Umbilical cord (tissue), 2 donors: ENCODE results near the gene DOCK2. TPM values are rescaled to one million over a fixed set of nuclear protein-coding genes. Genes with fewer than 3 reads are reported as not detected.

Source experiments
- DNase-seq: peaks from one replicate; pipeline ENCODE4 v3.0.0-alpha.2; 2015; ENCODE audit warnings: low spot score
- total RNA-seq: library from RNA; depleted of rRNA; stranded (reverse); fragments of >200 nt; gene quantifications from one replicate; pipeline ENCODE4 v1.2.3, GENCODE V29; 2014; ENCODE audit warnings: low replicate concordance; ENCODE audit not compliant: insufficient read depth

Gene DOCK2
- total RNA-seq, 1 donor from 2014 or later = 72.5 TPM

- no peak for DNase-seq
Measured at GRCh38 chr5:170055606-170056005, 418.5 kb downstream of the DOCK2 start.

- no peak for DNase-seq
Measured at GRCh38 chr5:170056561-170057267, 419.6 kb downstream of the DOCK2 start.

GRCh38 chr5:170057311-170057710, 420.2 kb downstream of the DOCK2 start:
- DNase-seq = no peak

GRCh38 chr5:170059221-170059620, 422.1 kb downstream of the DOCK2 start:
- no peak for DNase-seq

- no peak for DNase-seq
Measured at GRCh38 chr5:170067152-170067551, 430.1 kb downstream of the DOCK2 start.

GRCh38 chr5:170067574-170068170, 430.6 kb downstream of the DOCK2 start:
- DNase-seq = no peak

GRCh38 chr5:170069512-170069911, 432.4 kb downstream of the DOCK2 start:
- DNase-seq = no peak

- DNase-seq = peak; percentile 23
Measured at GRCh38 chr5:170070556-170071412, 433.7 kb downstream of the DOCK2 start.

- DNase-seq = no peak
Measured at GRCh38 chr5:170071748-170072147, 434.7 kb downstream of the DOCK2 start.

- DNase-seq = no peak
Measured at GRCh38 chr5:170075696-170076095, 438.6 kb downstream of the DOCK2 start.

- peak; percentile 28 for DNase-seq
Measured at GRCh38 chr5:170076211-170076610, 439.1 kb downstream of the DOCK2 start.

GRCh38 chr5:170076739-170077138, 439.7 kb downstream of the DOCK2 start:
- no peak for DNase-seq

- no peak for DNase-seq
Measured at GRCh38 chr5:170077526-170077925, 440.5 kb downstream of the DOCK2 start.

GRCh38 chr5:170078458-170078857, 441.4 kb downstream of the DOCK2 start:
- no peak for DNase-seq

GRCh38 chr5:170078931-170079330, 441.9 kb downstream of the DOCK2 start:
- DNase-seq = no peak

- no peak for DNase-seq
Measured at GRCh38 chr5:170080217-170080616, 443.1 kb downstream of the DOCK2 start.

- DNase-seq = no peak
Measured at GRCh38 chr5:170080786-170081445, 443.8 kb downstream of the DOCK2 start.

GRCh38 chr5:170081616-170082015, 444.5 kb downstream of the DOCK2 start:
- DNase-seq = no peak

GRCh38 chr5:170082701-170083100, 445.6 kb downstream of the DOCK2 start:
- DNase-seq = no peak

- no peak for DNase-seq
Measured at GRCh38 chr5:170087168-170087817, 450.2 kb downstream of the DOCK2 start.

GRCh38 chr5:170092455-170093101, 455.5 kb downstream of the DOCK2 start:
- peak; percentile 20 for DNase-seq
